Muscle of arm (tissue), 12 donors: ENCODE data around the gene SERPINB4. TPM values are rescaled to one million over a fixed set of nuclear protein-coding genes. Genes with fewer than 3 reads are reported as not detected.

ENCODE experiments used
- DNase-seq: peaks from one replicate; pipeline ENCODE4 v3.0.0-alpha.2; 2013
- polyA plus RNA-seq, 12 donors: library from polyadenylated mRNA; unstranded; fragments of 120-200 nt; gene quantifications; one replicate each; pipeline ENCODE4 v1.2.1, GENCODE V29; 2013; ENCODE audit not compliant: insufficient read length in 12 of 12

Gene SERPINB4
- polyA plus RNA-seq, 12 donors, result 0.67 to 3.0 (median 2.2) TPM; not detected in 9

DNA sequence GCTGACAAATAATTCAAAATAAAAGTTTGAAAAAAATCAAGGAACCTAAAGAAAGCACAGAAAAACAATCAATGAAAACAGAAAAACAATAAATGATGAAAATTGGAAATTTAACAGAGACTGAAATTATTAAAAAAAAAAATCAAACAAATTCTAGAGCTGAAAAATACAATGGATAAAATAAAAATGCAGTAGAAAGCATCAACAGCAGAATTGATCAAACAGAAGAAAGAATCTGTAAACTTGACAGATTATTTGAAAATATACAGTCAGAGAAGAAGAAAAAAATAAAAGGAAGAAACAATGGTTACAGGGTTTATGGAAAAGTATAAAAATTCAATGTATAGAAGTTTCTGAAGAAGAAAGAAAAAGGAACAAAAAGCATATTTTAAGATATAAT is 16.2 kb downstream of the SERPINB4 start:
- DNase-seq, result no peak

DNA sequence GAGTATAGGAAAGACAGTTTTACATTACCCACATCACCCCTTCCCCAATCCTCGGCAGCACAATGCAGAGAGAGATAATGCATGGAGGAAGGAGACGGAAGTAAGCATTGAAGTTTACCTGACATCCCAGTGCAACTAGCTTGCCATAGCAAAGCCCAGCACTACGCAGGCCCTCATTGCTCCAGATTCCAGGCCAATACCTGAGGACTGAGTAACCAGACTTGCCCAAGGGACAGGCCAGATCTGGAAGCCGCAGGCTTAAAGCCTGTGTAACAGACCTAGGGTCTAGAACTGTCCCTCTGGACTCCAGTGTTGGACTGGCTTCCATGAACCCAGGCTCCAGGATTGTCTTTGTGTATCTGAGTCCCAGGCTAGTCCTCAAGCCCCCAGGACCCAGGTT is 17.6 kb downstream of the SERPINB4 start:
- DNase-seq, result no peak

DNA sequence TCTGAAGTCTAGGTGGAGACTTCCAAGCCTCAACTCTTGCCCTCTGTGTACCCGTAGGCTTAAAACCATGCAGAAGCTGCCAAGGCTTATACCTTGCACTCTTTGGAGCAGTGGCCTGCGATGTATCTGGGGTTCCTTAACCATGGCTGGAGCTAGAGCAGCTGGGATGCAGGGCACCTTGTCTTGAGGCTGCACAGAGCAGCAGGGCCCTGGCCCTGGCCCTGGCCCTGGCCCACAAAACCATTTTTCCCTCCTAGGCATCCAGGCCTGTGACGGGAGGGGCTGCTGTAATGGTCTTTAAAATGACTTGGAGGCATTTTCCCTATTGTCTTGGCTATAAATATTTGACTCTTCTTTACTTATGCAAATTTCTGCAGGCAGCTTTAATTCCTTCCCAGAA is 19.2 kb downstream of the SERPINB4 start:
- DNase-seq, result no peak

DNA sequence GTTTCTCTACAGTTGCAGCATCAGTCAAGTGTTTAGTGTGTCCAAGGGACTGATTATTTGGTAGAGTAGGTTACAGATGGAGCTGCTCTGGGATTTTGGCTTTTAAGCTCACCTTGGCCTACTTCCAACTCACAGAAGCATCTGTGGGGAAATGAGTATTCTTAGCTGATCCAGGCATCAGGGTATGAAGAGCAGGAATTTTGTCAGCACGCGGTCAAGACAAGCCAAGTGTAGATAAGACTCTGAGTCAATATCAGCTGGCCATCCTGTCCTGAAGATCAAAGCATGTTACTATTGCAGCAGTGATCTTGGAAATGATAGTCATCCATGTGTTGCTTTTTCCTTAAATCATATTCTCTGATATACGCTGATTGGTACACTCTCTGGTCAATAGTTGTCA is 24.4 kb downstream of the SERPINB4 start:
- no peak for DNase-seq

DNA sequence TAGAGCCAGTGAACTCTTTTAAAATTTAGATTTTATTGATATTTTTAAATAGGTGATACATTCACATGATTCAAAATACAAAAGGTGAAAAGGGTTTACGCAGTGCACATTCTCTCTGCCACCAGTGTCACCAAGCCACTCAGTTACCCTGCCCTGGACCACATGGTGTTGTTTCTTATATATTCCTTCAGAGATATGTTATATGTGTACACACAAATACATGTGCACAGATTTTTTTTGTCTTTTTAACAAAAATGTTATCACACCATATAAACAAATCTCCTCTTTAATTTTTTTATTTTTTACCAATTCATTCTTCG is 26.2 kb downstream of the SERPINB4 start:
- no peak for DNase-seq

DNA sequence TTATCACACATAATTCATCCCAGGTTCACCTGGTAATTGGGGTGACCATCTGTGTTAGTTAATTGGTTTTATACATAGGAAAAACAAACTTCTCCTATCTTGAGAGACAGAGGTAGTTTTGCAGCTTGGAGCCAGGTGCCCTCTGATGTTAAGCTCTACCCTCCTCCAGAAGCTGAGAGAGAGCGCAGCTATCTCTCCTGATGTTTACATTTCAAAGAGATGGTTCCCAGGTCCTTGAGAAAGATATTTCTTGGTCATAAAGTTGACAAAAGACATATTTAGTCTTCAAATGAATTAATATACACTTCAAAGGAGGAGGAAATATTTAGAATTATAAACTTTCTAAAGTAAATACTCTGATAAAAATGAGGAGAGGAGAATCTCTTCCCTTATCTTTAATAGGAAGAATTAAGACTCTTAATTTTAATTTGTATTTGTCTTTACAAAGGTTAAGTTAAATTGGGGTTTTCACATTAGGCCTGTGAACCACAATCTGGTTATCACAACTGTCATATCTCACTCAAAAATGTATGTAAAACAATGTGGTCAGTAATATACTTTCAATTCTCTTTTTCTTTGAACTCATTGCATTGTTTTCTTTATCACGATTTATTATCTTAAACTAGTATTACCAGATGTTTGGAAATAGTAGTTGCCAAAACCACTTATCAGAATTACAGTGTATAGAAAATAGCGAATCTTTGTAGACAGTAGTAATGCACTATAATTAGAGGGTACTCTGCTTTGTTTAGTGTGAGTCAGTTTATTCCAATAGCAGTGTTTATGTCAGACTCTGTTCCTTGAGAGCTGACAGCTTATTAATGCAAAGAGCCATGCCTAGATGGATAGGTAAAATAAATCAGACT is 26.8 kb downstream of the SERPINB4 start:
- DNase-seq, result no peak

DNA sequence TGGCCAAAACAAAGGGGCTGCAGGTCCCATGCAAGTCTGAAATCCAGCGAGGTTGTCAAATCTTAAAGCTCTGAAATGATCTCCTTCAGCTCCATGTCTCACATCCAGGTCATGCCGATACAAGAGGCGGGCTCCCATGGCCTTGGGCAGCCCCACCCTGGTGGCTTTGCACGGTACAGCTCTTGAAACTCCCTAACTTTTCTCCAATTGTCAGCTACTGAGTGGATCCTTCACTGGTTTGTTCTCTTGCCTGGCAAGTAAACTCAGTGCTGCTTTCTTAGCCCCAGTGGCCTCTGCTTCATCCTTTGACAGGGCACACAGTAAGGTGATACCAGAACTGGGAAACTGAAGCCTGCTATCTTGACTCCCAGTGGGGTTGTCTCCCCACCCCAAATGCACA is 30.6 kb downstream of the SERPINB4 start:
- DNase-seq, result no peak

DNA sequence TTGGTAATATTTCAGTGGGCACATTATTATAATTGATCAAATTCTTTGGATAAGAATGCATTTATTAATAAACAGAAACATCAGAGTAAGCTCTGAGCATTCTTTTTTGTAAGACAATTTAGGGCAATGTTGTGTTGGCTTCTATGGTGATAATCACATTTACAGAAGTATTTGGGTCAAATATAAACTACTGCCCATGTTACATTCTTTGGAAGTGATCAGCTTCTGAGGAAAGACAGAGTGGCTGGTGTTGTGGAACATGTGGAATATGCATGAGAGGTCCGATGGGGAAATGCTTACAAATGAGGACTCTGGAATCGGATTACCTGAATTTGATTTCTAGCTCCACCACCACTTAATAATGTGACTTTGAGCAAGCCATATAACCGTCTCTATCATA is 37.5 kb downstream of the SERPINB4 start:
- DNase-seq, result no peak

DNA sequence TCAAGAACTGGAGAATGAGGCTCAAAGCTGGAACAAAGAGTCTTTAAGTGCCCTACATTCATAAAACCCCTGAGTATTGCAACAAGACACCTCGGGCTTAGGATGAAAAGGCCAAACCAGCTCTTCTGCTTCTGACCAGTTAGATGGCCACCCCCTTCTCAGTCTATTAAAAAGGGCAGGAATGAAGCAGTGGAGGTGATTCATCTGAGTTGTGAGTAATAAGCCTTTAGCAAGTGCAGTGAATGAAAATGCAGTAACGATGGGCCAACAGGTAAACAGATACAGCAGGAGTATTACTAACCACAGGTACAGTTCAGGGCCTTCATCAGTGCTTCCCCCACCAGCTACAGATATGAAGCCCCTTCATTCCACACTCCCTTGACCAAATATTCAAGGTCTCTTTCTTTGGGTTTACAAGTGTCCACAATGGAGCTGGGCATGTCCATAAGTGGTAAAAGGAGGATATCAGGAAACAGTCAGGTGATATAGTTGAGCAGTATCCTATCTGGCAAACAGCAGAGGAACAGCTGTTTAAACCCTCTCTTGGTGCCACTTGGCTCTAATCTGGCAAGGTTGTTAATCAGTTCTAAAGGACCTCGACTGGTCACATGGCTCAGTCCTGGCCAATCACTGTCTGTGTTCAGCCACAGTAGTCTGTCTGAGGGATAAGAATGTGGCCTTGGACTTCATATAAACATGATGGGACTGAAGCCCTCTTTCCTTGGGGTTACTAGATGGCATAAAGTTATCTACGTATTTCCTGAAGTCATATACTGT is 39.1 kb downstream of the SERPINB4 start:
- no peak for DNase-seq

DNA sequence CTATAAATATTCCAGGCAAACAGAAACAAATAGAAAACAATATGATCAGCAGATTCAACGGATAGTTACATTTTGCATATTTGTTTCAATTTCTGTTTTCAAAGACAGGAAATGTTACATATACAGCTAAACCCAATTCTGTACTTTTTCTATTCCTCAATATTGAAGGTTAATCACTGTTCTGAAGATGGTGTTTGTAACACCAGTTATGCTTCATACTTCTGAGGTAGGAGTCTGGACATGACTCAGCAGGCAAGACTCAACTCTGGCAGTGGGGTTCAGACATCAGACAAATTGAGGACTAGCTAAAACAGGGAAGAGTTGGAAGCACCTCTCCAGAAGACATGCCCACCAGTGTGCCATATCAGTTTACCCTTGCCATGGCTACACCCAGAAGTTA is 40.3 kb downstream of the SERPINB4 start:
- DNase-seq, result no peak

DNA sequence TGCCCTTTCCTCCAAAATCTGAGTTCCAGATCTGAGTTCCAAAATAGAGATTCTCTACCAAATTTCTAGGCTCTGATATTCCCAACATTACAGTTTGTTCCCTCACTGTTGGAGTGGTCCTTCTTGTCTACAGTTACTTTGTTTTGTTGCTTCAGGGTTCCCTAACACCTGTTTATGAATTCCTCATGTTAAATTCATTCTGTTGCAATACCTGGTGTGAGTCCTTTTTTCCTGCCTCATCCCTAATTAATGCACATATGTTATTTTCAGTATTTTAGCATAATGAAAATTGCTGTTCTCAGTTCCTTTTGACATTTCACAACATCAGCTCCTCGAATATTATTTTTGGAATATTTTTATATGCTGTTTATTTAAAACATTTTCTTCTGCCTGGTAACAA is 40.7 kb downstream of the SERPINB4 start:
- no peak for DNase-seq

DNA sequence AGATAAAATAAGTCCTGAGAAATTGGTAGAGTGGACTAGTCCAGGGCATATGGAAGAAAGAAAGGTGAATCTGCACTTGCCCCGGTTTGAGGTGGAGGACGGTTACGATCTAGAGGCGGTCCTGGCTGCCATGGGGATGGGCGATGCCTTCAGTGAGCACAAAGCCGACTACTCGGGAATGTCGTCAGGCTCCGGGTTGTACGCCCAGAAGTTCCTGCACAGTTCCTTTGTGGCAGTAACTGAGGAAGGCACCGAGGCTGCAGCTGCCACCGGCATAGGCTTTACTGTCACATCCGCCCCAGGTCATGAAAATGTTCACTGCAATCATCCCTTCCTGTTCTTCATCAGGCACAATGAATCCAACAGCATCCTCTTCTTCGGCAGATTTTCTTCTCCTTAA is 47.1 kb downstream of the SERPINB4 start:
- no peak for DNase-seq

DNA sequence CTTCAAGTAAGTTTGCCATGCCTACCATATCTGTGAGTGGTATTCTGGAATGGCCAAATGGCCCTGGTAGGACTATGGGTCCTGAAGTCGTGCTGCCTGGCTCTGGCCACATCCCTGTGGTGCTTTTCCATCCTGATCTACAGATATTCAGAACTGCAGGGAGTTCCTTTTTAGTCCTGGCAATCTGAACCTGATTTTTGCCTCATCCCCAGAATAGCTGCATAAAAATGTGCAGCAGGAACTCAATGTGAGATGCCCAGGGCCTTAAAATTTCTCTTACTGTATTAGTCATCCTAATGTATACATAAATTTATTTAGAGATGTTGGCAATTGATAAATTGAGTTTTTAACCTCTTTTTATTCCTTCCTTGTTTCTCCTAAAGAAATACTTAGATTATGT is 51.6 kb downstream of the SERPINB4 start:
- DNase-seq, result no peak

DNA sequence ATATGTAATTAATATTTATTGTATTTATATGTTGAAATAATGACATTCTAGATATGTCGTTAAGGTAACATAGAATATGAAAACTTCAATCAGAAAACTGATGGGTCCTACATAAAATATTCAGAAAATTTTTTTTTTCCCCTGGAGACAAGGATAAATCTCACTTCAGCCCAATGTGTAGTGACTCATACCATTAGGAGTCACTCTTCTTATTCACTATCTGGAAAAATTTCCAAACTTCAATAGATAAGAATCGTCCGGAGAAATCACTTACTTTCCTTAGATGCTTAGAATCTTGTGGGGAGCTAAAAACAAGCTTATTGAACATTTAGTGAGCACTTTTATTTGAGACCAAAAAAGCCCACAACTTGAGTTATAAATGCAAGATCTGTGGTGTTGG is 52.3 kb downstream of the SERPINB4 start:
- no peak for DNase-seq

DNA sequence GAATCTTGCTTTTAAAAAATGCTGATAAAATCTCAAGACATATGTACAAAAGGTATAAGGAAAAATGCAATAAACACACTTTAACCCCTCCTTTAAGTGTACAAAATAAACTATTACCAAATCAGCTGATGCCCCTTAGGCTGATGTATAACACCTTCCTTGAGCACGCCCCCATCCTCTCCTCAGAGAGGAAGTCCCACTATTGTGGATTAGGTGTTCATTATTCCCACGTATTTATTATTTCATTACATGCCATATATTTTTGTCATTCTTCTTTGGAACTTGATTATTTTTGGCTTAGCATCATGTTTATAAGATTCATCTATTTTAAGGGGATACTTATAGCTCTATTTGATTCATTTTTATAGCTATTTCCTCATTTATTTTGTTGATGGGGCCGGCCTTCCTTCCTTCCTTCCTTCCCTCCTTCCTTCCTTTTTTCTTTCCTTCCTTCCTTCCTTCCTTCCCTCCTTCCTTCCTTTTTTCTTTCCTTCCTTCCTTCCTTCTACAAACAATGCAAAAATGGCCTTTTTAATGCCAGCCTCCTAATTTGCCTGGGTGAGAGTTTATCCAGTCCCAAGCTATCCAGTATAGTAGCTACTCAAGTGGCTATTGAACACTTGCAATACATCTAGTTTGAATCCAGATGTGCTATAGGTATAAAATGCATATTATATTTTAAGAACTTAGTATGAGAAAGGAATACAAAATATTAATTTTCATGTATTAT is 52.9 kb downstream of the SERPINB4 start:
- no peak for DNase-seq

DNA sequence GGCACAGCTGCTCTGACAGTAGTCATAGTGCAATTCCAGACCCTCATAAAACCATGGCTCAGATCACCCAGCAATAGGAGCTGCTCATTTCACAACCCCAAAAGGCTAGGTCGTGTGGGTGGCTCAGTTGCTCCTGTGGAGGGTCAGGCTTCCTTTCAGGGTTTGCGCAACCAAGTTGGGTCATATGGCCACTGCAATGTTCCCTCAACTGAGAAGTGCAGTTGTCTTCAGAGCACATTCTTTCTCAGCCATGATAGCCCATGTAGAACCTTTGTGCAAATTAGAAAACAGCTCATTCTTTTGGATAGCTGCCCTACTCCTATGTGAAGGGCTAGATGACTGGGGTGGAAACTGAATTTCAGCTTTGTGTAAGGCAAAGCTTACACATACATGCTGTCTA is 53.7 kb downstream of the SERPINB4 start:
- no peak for DNase-seq

DNA sequence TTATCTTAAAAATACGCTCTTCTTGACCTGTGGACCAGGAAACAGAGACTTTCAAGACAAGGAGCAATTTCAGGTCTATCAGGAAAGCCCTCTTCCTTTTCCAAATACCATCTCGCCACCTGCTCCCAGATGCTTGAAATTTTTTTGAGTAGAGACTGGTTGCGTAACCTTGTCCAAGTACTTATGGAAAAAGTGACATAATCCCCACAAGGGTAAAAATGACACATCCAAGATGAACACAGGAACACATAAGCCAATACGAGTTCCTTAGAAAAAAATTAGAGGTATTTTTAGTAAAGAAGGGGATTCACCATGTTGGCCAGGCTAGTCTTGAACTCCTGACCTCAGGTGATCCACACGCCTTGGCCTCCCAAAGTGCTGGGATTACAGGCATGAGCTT is 55.1 kb downstream of the SERPINB4 start:
- no peak for DNase-seq

Other genes with a start within 250 kb of the SERPINB4 start
- gene VPS4B, start 221.8 kb downstream of the SERPINB4 start, polyA plus RNA-seq, result 10 to 100 TPM in 11 of 12 donors, not detected in 1; 24.6 to 65.1 (median 31.3) TPM
- 10 to 100 TPM in 2 of 12 donors, 1 to 10 TPM in 1, under 1 TPM in 1, not detected in 8; 0.32 to 27.3 (median 8.8) TPM for gene SERPINB5, start 167.3 kb downstream of the SERPINB4 start, polyA plus RNA-seq
- 1 to 10 TPM in 2 of 12 donors, under 1 TPM in 8, not detected in 2; 0.15 to 1.4 (median 0.62) TPM for gene SERPINB12, start 101.9 kb downstream of the SERPINB4 start, polyA plus RNA-seq
- 10 to 100 TPM in 2 of 12 donors, 1 to 10 TPM in 1, under 1 TPM in 2, not detected in 7; 0.08 to 27.0 (median 5.8) TPM for gene SERPINB13, start 56.9 kb downstream of the SERPINB4 start, polyA plus RNA-seq
- 1 to 10 TPM in 3 of 12 donors, under 1 TPM in 1, not detected in 8; 0.11 to 4.2 (median 1.9) TPM for gene SERPINB3, start 17.6 kb upstream of the SERPINB4 start, polyA plus RNA-seq
- not detected for gene SERPINB11, start 58.7 kb upstream of the SERPINB4 start, polyA plus RNA-seq
- 10 to 100 TPM in 3 of 12 donors, under 1 TPM in 2, not detected in 7; 0.20 to 48.1 (median 14.2) TPM for gene SERPINB7, start 131.2 kb upstream of the SERPINB4 start, polyA plus RNA-seq
- 100 to 1,000 TPM in 1 of 12 donors, 10 to 100 TPM in 2, 1 to 10 TPM in 1, under 1 TPM in 5, not detected in 3; 0.11 to 146 (median 0.33) TPM for gene SERPINB2, start 243.4 kb upstream of the SERPINB4 start, polyA plus RNA-seq